K562 (cell line): ENCODE measurements around the gene FHL5. TPM values are rescaled to one million over a fixed set of nuclear protein-coding genes. Genes with fewer than 3 reads are reported as not detected.
"Not testable (repeated sequence)": the region's sequence is repeated elsewhere in the genome, so short reads cannot be mapped to it uniquely, and the experiment has no call there.

Experiments used
- ATAC-seq: fragments of 200-7000 bp; cut with Tn5 transposase; 3 replicates; pipeline ENCODE4 v1.9.1; 2020; ENCODE audit warnings: moderate library complexity
- BruUV-seq: library from RNA; stranded (reverse); fragments of 400-500 nt; replicated peaks from 2 replicates; lab custom pipeline; 2021; lab: Mats Ljungman, UMichigan
- CTCF ChIA-PET: fragments of 300-600 bp; formaldehyde crosslinking; extraction: SDS; loops from one replicate; lab custom pipeline; 2021; ENCODE audit warnings: low intra/inter-chr PET ratio; lab: Yijun Ruan, JAX
- POLR2A ChIA-PET: fragments of 300-600, 350-650 bp; sonication (Branson Sonifier 250); formaldehyde crosslinking; extraction: SDS; loops from one replicate; lab custom pipeline; 2021; ENCODE audit warnings: antibody characterized with exemption, inconsistent platforms; lab: Yijun Ruan, JAX
- DNase-seq, 4 experiments: peaks; one replicate each; pipeline versions ENCODE4 v3.0.0 to v3.0.0-alpha.2; 2011 to 2018; ENCODE audit warnings: low spot score in 3 of 4, mixed read lengths in 3 of 4; ENCODE audit errors: extremely low read depth in 1 of 4
- FAIRE-seq: peaks from 2 replicates; lab custom pipeline; 2011; peaks lifted over from hg19 to GRCh38; lab: Jason Lieb, UNC
- H2AFZ ChIP-seq: 2 replicates; pipeline ENCODE4 v1.6.0; 2011; ENCODE audit warnings: low read depth, low read length, control low read depth, inconsistent platforms
- H3K27ac ChIP-seq: fragments of 200-600 bp; 3 replicates; pipeline ENCODE4 v1.8.0; 2011; ENCODE audit warnings: low read depth, mild to moderate bottlenecking, control low read depth, inconsistent platforms, low read length, moderate library complexity, mixed read lengths; ENCODE audit errors: extremely low read depth
- H3K27me3 ChIP-seq, 2 experiments: fragments of 300-600 bp in 1 of 2; 2 replicates in 1 of 2; 3 replicates in 1 of 2; pipeline versions ENCODE4 v1.6.0 to v1.8.0; 2011; ENCODE audit warnings: inconsistent platforms in 2 of 2, low read length in 2 of 2, mild to moderate bottlenecking in 1 of 2, mixed read lengths in 1 of 2, moderate library complexity in 1 of 2; ENCODE audit not compliant: control insufficient read depth in 2 of 2, insufficient read depth in 2 of 2
- H3K36me3 ChIP-seq: fragments of 300-600 bp; 3 replicates; pipeline ENCODE4 v1.8.0; 2011; ENCODE audit warnings: mild to moderate bottlenecking, low read length, inconsistent platforms; ENCODE audit not compliant: control insufficient read depth, insufficient read depth
- H3K4me1 ChIP-seq, 2 experiments: fragments of 200-600 bp in 1 of 2; replicated peaks in 1 of 2; 2 replicates in 1 of 2; 3 replicates in 1 of 2; pipeline versions ENCODE4 v1.5.1 to v1.8.0; 2011; ENCODE audit warnings: inconsistent platforms in 2 of 2, low read length in 2 of 2, mild to moderate bottlenecking in 1 of 2, mixed read lengths in 1 of 2, moderate library complexity in 1 of 2; ENCODE audit not compliant: control insufficient read depth in 2 of 2, insufficient read depth in 2 of 2
- H3K4me2 ChIP-seq: 2 replicates; pipeline ENCODE4 v1.6.1; 2011; ENCODE audit warnings: low read length, control low read depth, inconsistent platforms, mixed read lengths; ENCODE audit not compliant: insufficient read depth
- H3K4me3 ChIP-seq: fragments of 200-600 bp; sonication (generic), shearing (Covaris generic); 2 replicates; pipeline ENCODE4 v1.5.1; 2016; ENCODE audit warnings: control low read depth, inconsistent platforms
- H3K79me2 ChIP-seq: fragments of 200-600 bp; 3 replicates; pipeline ENCODE4 v1.8.0; 2011; ENCODE audit warnings: low read length, inconsistent platforms; ENCODE audit not compliant: control insufficient read depth, insufficient read depth
- H3K9ac ChIP-seq, 2 experiments: 2 replicates each; pipeline versions ENCODE4 v1.6.0 to v1.6.1; 2011; ENCODE audit warnings: low read depth in 2 of 2, low read length in 2 of 2, control low read depth in 1 of 2, inconsistent platforms in 1 of 2, mild to moderate bottlenecking in 1 of 2, mixed read lengths in 1 of 2; ENCODE audit not compliant: insufficient read depth in 1 of 2
- H3K9me1 ChIP-seq: one replicate; pipeline ENCODE4 v1.6.0; 2011; ENCODE audit warnings: inconsistent platforms, mild to moderate bottlenecking, low read length, moderate library complexity; ENCODE audit not compliant: control insufficient read depth, insufficient read depth
- H3K9me3 ChIP-seq: replicated peaks from 2 replicates; pipeline ENCODE4 v1.5.1; 2011; ENCODE audit warnings: low read depth, low read length, inconsistent platforms; ENCODE audit not compliant: control insufficient read depth, insufficient read depth
- H4K20me1 ChIP-seq: replicated peaks from 2 replicates; pipeline ENCODE4 v1.6.1; 2011; ENCODE audit warnings: low read length, inconsistent platforms, mixed read lengths; ENCODE audit not compliant: control insufficient read depth, insufficient read depth
- CHD1 ChIP-seq: fragments of 200-600 bp; sonication (generic); IDR thresholded peaks from one replicate; pipeline ENCODE4 v1.6.1; 2012; ENCODE audit warnings: mild to moderate bottlenecking, moderate library complexity, low read length, inconsistent platforms
- GTF2F1 ChIP-seq: IDR thresholded peaks from 2 replicates; pipeline ENCODE4 v1.6.1; 2011; ENCODE audit warnings: low read depth, low read length, improper control_type of control experiment
- HNRNPK ChIP-seq: fragments of 200-400 bp; formaldehyde crosslinking; IDR thresholded peaks from one replicate; pipeline ENCODE4 v1.6.1; 2018; ENCODE audit warnings: mild to moderate bottlenecking, low read depth, low read length; ENCODE audit not compliant: poor library complexity, severe bottlenecking
- HNRNPUL1 ChIP-seq: fragments of 200-400 bp; formaldehyde crosslinking; IDR thresholded peaks from 2 replicates; pipeline ENCODE4 v1.6.1; 2017; ENCODE audit warnings: low read length
- TCFL5 ChIP-seq: fragments of 250-450 bp; sonication (Bioruptor Pico); conservative IDR thresholded peaks from 2 replicates; pipeline ENCODE4 v1.6.1; 2021; ENCODE audit warnings: mild to moderate bottlenecking, moderate library complexity, matching md5 sums
- ZNF133 ChIP-seq: fragments of 250-450 bp; sonication (Bioruptor Pico); IDR thresholded peaks from 2 replicates; pipeline ENCODE4 v1.4.0; 2020; ENCODE audit warnings: mild to moderate bottlenecking
- ZNF146 ChIP-seq: IDR thresholded peaks from one replicate; pipeline ENCODE4 v1.6.1; 2018; ENCODE audit warnings: missing compliant biosample characterization; ENCODE audit not compliant: unreplicated experiment
- ZNF384 ChIP-seq: IDR thresholded peaks from 2 replicates; pipeline ENCODE4 v1.6.1; 2012; ENCODE audit warnings: low read depth, low read length, improper control_type of control experiment
- WGBS: fragments of 100-300 bp; shearing (Covaris generic); methylation state at CpG from one replicate; pipeline ENCODE4 v1.1.6; 2016; ENCODE audit warnings: low coverage, mixed read lengths; ENCODE audit not compliant: insufficient coverage; ENCODE audit errors: missing lambda C conversion rate; 5-methylcytosine and 5-hydroxymethylcytosine counted together
- in situ Hi-C: fragments of 300-500 bp; cut with MboI; formaldehyde crosslinking; loops from 4 replicates; pipeline ENCODE4 v1.15.0; 2018; ENCODE audit warnings: inconsistent platforms, mixed read lengths
- intact Hi-C: fragments of 100-400 bp; cut with micrococcal nuclease; formaldehyde crosslinking; loops from 2 replicates; pipeline ENCODE4 v1.14.2; 2022
- polyA plus RNA-seq, 8 experiments: library from polyadenylated mRNA; depleted of rRNA in 4 of 8; stranded (reverse) in 5 of 8; unstranded in 3 of 8; fragments of >200 nt; fragmentation: Nextera tagmentation in 2 of 8; fragmentation: Illumina TruSeq in 1 of 8; extraction: Ambion mirVana in 2 of 8; extraction: Trizol in 1 of 8; gene quantifications; 2 replicates each; pipeline versions ENCODE4 v1.2.1 to v1.2.3, GENCODE V29; 2011 to 2014; ENCODE audit warnings: inconsistent platforms in 1 of 8, missing spikeins in 1 of 8
- total RNA-seq, 7 experiments: library from RNA; depleted of rRNA in 6 of 7; stranded (reverse); fragments of >200 nt in 6 of 7; fragmentation: Illumina TruSeq in 2 of 7; extraction: Trizol in 2 of 7; gene quantifications; 2 replicates each; pipeline versions ENCODE4 v1.2.1 to v1.2.3, GENCODE V29; 2011 to 2021; ENCODE audit warnings: low replicate concordance in 1 of 7
- TF ChIP-seq, protein P1 (sequence below), 2 experiments: fragments of 450-650 bp; IDR thresholded peaks; 2 replicates each; pipeline ENCODE4 v1.6.1; 2016; ENCODE audit warnings: mild to moderate bottlenecking in 2 of 2, borderline replicate concordance in 1 of 2, low read depth in 1 of 2, moderate library complexity in 1 of 2

Gene FHL5
- total and polyA plus RNA-seq, 9 of the 15 experiments (the other 6 are each of a cell fraction or from before 2014, with no cell fraction given) = not detected

DNA sequence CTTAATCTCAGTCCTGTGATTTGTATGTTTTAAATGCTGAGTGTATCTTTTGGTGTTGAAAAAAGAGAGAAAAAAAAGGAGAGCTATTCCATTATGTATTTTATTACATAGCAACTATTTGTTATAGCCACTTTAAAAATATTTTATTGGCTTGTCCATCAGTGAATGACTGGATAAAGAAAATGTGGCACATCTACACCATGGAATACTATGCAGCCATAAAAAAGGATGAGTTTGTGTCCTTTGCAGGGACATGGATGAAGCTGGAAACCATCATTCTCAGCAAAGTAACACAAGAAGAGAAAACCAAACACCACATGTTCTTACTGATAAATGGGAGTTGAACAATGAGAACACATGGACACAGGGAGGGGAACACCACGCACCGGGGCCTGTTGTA, 3.2 kb upstream of the FHL5 start:
- in situ Hi-C loops = not testable (repeated sequence)

DNA sequence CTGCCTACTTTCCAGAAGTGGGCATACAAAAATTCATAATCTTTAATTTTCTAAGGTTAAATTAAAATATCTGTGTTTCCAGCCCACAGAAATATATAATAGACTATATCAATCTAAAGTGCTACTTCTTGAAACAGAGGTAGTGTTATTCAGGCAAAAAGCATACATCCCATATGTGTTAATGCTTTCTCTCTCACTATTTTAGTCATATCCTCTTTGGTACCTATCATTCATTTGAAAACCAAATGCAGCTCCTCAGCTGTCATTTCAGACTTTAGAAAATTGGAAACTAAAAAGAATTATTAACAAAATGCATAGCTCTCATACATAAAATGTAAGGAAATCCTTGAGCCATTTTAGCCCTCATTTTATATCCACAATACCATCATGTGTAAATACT, 925 bp downstream of the FHL5 start:
- Histone ChIP-seq H3K4me2 (no peak overlapping the region), H3K36me3 (no peaks in the 10 kb centered on the region), H3K4me3 (no peak overlapping the region), H3K27me3 (no peaks in the 10 kb centered on the region), H3K9ac (no peak overlapping the region), H3K27ac (no peak overlapping the region), H4K20me1 (no peaks in the 10 kb centered on the region), H3K9me1 (no peaks in the 10 kb centered on the region), H3K9me3 (no peaks in the 10 kb centered on the region), H2AFZ (no peak overlapping the region), H3K4me1 (no peaks in the 10 kb centered on the region), H3K79me2 (no peaks in the 10 kb centered on the region)
- ATAC-seq (no peak), DNase-seq (no peak), FAIRE-seq (no peak)
- in situ Hi-C loops = no loop called here
- intact Hi-C loops = no loop called here
- BruUV-seq = no TSS peak
- CTCF ChIA-PET = no interaction called here
- POLR2A ChIA-PET = interaction anchor here (1.6 kb wide), 1 partner anchor 12 kb away, joined by 4 read pairs; no protein-coding TSS in a partner anchor
- TF ChIP-seq GTF2F1 (no peak), HNRNPK (no peak), CHD1 (no peak), TCFL5 (CRISPR knock-in tag) (no peak), ZNF384 (no peak), HNRNPUL1 (no peak), ZNF133 (CRISPR knock-in tag) (no peak)
- TF ChIP-seq, protein P1, sequence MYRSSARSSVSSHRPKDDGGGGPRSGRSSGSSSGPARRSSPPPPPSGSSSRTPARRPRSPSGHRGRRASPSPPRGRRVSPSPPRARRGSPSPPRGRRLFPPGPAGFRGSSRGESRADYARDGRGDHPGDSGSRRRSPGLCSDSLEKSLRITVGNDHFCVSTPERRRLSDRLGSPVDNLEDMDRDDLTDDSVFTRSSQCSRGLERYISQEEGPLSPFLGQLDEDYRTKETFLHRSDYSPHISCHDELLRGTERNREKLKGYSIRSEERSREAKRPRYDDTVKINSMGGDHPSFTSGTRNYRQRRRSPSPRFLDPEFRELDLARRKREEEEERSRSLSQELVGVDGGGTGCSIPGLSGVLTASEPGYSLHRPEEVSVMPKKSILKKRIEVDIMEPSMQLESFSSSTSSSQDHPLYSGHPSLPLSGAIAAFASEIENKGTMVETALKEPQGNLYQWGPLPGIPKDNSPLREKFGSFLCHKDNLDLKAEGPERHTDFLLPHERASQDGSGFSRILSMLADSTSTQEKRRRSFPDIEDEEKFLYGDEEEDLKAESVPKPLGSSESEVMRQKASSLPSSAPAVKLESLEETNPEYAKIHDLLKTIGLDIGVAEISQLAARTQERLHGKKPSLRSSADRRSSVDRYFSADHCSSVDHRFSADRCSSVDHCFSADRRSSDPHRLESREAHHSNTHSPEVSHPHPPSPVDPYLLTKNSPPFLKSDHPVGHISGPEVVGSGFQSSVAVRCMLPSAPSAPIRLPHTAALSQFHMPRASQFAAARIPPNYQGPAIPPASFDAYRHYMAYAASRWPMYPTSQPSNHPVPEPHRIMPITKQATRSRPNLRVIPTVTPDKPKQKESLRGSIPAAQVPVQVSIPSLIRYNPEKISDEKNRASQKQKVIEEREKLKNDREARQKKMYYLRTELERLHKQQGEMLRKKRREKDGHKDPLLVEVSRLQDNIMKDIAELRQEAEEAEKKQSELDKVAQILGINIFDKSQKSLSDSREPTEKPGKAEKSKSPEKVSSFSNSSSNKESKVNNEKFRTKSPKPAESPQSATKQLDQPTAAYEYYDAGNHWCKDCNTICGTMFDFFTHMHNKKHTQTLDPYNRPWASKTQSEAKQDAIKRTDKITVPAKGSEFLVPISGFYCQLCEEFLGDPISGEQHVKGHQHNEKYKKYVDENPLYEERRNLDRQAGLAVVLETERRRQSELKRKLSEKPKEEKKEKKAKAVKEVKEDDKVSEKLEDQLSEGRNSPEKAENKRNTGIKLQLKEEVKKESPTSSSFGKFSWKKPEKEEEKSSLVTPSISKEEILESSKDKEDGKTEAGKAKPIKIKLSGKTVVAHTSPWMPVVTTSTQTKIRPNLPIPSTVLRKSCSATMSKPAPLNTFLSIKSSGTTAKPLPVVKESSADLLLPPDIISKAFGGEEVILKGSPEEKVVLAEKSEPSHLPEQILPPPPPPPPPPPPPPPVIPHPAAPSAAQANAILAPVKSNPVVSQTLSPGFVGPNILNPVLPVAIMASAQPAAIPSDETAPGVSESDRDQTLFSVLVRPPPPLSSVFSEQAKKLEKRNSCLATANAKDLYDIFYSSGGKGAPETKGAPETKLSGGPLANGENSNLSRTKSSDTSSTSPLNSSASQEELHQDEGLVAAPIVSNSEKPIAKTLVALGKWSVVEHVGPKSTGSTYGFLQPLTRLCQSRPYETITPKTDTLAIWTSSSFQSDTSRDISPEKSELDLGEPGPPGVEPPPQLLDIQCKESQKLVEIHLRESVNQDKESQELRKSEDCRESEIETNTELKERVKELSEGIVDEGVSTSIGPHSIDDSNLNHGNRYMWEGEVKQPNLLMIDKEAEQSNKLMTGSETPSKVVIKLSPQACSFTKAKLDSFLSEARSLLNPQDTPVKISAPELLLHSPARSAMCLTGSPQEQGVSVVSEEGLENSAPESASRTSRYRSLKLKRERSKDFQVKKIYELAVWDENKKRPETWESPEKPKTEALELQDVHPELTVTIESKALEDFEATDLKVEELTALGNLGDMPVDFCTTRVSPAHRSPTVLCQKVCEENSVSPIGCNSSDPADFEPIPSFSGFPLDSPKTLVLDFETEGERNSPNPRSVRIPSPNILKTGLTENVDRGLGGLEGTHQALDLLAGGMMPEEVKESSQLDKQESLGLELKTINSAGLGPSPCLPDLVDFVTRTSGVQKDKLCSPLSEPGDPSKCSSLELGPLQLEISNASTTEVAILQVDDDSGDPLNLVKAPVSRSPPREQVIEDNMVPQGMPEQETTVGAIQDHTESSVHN (IDR thresholded peaks at IDR 0.05; ENCODE audit: borderline replicate concordance in 1 of 2, low read depth in 1 of 2) = no peak

More for the DNA sequence above, 3.2 kb upstream of the FHL5 start:
- BruUV-seq, CTCF ChIA-PET, H3K4me2 ChIP-seq, POLR2A ChIA-PET, H3K36me3 ChIP-seq, H3K9ac ChIP-seq, H3K4me1 ChIP-seq, H3K27me3 ChIP-seq, ATAC-seq, DNase-seq, H3K27ac ChIP-seq, H2AFZ ChIP-seq, H3K79me2 ChIP-seq, H4K20me1 ChIP-seq, H3K9me3 ChIP-seq, H3K9me1 ChIP-seq, FAIRE-seq, intact Hi-C loops, H3K4me3 ChIP-seq: not testable (repeated sequence)
- TF ChIP-seq ZNF146 (CRISPR knock-in tag) = peak; percentile 53
- 10% methylated on average over 2 of the region's 2 CpGs for WGBS
